ENCODE measurements around the gene CRYL1.

The CRYL1 gene, protein sequence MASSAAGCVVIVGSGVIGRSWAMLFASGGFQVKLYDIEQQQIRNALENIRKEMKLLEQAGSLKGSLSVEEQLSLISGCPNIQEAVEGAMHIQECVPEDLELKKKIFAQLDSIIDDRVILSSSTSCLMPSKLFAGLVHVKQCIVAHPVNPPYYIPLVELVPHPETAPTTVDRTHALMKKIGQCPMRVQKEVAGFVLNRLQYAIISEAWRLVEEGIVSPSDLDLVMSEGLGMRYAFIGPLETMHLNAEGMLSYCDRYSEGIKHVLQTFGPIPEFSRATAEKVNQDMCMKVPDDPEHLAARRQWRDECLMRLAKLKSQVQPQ

DNA sequence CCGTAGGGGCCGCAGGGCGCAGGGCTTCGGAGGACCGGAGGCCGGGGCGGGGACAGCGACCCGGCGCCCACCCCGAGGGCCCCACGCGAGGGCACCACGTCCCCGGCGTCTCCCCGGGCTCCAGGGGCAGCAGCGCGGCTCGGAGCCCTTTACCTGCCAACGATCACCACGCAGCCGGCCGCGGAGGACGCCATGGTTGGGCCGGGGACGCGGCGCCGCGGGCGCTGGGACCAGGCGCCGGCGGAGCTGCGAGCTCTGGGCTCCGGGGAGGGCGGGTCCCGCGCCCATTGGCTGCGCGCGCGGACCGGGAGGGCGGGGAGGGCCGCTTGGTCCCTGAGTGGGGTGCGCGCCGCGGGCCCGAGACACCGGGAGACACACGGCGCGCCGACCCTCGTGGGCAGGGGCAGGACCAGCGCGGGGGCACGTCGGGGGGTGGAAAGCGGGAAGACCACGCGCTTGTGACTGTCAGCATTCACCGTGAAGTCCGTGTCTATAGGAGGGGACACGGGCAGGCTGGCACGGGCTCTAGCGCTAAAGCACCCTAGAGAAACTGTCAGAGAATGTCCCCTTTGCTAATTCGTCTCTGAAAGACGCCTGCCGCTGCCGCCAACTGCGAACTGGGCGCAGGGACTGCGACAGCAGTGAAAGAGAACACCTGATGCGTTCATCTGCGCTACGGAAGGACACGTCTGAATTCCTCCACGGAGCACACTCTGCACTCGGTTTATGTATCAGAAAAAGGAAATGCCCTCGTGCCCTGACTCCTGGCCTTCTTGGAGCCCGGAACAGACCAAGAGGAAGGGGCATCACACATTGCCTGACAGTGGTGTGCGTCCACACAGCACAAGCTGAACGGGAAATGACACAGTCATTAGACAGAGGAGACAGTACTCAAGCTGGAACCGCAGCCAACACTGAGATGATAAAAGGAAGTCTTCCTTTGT, at the start of gene CRYL1:
TSS of gene CRYL1 (minus strand) at position 257 of the 944 bp plus-strand sequence. CDS start at position 194, 63 bp downstream.
- TF ChIP-seq, protein P1, sequence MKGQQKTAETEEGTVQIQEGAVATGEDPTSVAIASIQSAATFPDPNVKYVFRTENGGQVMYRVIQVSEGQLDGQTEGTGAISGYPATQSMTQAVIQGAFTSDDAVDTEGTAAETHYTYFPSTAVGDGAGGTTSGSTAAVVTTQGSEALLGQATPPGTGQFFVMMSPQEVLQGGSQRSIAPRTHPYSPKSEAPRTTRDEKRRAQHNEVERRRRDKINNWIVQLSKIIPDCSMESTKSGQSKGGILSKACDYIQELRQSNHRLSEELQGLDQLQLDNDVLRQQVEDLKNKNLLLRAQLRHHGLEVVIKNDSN (IDR thresholded peaks at IDR 0.05), result no peak
- TF ChIP-seq EP300 (IDR thresholded peaks at IDR 0.05; ENCODE audit: borderline replicate concordance), result no peak
- TF ChIP-seq, protein P2, sequence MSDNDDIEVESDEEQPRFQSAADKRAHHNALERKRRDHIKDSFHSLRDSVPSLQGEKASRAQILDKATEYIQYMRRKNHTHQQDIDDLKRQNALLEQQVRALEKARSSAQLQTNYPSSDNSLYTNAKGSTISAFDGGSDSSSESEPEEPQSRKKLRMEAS (IDR thresholded peaks at IDR 0.05), result peak; percentile 59
- TF ChIP-seq TCF12 (IDR thresholded peaks at IDR 0.05; ENCODE audit: low read depth), result 0 out of 2 replicates have a peak, but pooled peaks have one; percentile 11
- peak; percentile 63; the same call in 1 of the 2 replicates for TF ChIP-seq YY1 (IDR thresholded peaks at IDR 0.05; ENCODE audit: low read depth)
- no peak for TF ChIP-seq CEBPB (IDR thresholded peaks at IDR 0.05)
- TF ChIP-seq, protein P3, sequence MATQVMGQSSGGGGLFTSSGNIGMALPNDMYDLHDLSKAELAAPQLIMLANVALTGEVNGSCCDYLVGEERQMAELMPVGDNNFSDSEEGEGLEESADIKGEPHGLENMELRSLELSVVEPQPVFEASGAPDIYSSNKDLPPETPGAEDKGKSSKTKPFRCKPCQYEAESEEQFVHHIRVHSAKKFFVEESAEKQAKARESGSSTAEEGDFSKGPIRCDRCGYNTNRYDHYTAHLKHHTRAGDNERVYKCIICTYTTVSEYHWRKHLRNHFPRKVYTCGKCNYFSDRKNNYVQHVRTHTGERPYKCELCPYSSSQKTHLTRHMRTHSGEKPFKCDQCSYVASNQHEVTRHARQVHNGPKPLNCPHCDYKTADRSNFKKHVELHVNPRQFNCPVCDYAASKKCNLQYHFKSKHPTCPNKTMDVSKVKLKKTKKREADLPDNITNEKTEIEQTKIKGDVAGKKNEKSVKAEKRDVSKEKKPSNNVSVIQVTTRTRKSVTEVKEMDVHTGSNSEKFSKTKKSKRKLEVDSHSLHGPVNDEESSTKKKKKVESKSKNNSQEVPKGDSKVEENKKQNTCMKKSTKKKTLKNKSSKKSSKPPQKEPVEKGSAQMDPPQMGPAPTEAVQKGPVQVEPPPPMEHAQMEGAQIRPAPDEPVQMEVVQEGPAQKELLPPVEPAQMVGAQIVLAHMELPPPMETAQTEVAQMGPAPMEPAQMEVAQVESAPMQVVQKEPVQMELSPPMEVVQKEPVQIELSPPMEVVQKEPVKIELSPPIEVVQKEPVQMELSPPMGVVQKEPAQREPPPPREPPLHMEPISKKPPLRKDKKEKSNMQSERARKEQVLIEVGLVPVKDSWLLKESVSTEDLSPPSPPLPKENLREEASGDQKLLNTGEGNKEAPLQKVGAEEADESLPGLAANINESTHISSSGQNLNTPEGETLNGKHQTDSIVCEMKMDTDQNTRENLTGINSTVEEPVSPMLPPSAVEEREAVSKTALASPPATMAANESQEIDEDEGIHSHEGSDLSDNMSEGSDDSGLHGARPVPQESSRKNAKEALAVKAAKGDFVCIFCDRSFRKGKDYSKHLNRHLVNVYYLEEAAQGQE (IDR thresholded peaks at IDR 0.05; ENCODE audit: low read depth), result no peak
- TF ChIP-seq EGR1 (IDR thresholded peaks at IDR 0.05), result no peak
- TF ChIP-seq FOXM1 (IDR thresholded peaks at IDR 0.05; ENCODE audit: borderline replicate concordance, low read depth), result no peak
- TF ChIP-seq TEAD4 (IDR thresholded peaks at IDR 0.05), result 0 out of 2 replicates have a peak, but pooled peaks have one; percentile 8
- no peak for TF ChIP-seq CREB1 (IDR thresholded peaks at IDR 0.05; ENCODE audit: low read depth)
- TF ChIP-seq NFIC (IDR thresholded peaks at IDR 0.05), result 0 out of 2 replicates have a peak, but pooled peaks have one; percentile 3
- TF ChIP-seq RAD21 (IDR thresholded peaks at IDR 0.05; ENCODE audit: low read depth), result no peak
- TF ChIP-seq TAF1 (IDR thresholded peaks at IDR 0.05; ENCODE audit: low read depth), result peak; percentile 44; the same call in 1 of the 2 replicates
- no peak for TF ChIP-seq ZBTB7A (IDR thresholded peaks at IDR 0.05; ENCODE audit: low read depth)

DNA sequence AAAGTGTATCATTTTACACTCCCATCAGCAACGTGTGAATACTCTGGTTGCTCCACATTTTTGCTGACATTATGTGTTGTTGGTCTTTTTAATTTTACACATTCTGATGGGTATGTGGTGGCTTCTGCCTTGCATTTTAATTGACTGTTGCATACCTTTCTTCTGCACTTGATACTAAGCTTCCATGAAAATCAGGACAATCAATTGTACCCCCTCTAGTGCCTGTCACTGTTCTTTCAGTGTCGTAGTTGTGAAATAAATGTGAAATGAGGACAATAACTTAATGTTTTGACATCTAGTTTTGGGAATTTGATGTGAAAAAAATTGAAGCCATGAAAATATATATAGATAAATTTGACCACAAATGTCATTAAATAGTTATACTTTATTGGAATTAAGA, 48.0 kb upstream of the CRYL1 start:
- TF ChIP-seq EP300 (IDR thresholded peaks at IDR 0.05; ENCODE audit: borderline replicate concordance) (no peak), TCF12 (IDR thresholded peaks at IDR 0.05; ENCODE audit: low read depth) (no peak), CREB1 (IDR thresholded peaks at IDR 0.05; ENCODE audit: low read depth) (no peak)
- TF ChIP-seq, protein P1 (IDR thresholded peaks at IDR 0.05), result no peak

DNA sequence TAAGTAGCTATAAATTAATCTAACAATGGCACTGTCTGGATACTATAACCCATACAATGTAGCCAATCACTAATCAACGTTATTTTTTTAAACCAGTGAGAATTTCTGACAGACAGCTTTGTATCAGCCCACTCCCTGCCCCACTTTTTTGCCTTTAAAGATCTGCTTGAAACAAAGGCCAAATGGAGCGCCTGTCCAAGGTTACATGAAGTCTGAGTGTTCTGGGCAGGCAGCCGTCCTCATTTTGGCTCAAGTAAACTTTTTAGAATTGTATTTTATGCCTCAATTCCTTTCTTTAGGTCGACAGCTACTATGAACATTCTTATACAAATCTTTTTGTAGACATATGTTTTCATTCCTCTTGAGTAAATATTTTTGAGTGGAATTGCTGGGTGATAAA, 47.5 kb upstream of the CRYL1 start:
- TF ChIP-seq TCF12 (IDR thresholded peaks at IDR 0.05; ENCODE audit: low read depth), result no peak
- no peak for TF ChIP-seq CEBPB (IDR thresholded peaks at IDR 0.05)

DNA sequence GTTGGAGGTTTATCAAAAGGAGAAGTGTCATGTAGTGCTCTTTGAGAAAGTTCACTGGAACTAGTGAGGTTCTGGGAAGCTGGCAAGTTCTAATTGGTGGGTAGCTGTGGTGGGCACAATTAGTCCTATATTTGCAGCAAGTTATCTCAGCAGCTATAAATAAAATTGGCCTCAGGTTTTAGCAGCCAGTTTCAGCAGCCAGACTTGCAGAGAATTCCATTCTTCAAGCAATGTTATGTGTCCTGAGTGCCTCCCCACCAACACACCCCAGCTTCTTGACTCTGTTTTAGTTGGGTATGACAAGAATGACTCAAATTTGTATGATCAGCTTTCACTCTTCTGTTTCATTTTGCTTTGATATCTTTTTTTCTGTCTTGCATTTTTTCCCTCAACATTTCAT, 46.0 kb upstream of the CRYL1 start:
- TF ChIP-seq YY1 (IDR thresholded peaks at IDR 0.05; ENCODE audit: low read depth) (no peak), ZBTB7A (IDR thresholded peaks at IDR 0.05; ENCODE audit: low read depth) (no peak), RAD21 (IDR thresholded peaks at IDR 0.05; ENCODE audit: low read depth) (no peak), EGR1 (IDR thresholded peaks at IDR 0.05) (no peak), EP300 (IDR thresholded peaks at IDR 0.05; ENCODE audit: borderline replicate concordance) (no peak), FOXM1 (IDR thresholded peaks at IDR 0.05; ENCODE audit: borderline replicate concordance, low read depth) (no peak), CEBPB (IDR thresholded peaks at IDR 0.05) (no peak), TEAD4 (IDR thresholded peaks at IDR 0.05) (no peak)
- TF ChIP-seq, protein P3 (IDR thresholded peaks at IDR 0.05; ENCODE audit: low read depth), result no peak

DNA sequence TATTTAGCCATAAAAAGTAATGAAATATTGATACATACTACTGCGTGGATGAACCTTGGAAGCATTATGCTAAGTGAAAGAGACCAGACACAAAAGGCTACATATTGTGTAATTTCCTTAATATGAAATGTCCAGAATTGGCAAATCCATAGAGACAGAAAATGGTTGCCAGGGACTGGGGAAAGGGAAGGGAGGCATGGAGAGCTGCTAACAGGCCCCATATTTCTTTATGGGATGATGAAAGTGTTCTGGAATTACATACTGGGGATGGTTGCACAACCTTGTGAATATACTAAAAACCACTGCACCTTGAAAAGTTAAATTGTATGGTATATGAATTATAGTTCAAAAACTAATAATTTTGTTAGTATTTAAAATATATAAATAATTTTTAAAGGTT, 44.9 kb upstream of the CRYL1 start:
- no peak for TF ChIP-seq RAD21 (IDR thresholded peaks at IDR 0.05; ENCODE audit: low read depth)
